ENCODE results near the gene MMP1. TPM values are rescaled to one million over a fixed set of nuclear protein-coding genes. Genes with fewer than 3 reads are reported as not detected.

The MMP1 gene
- 99.4 TPM for total RNA-seq

DNA sequence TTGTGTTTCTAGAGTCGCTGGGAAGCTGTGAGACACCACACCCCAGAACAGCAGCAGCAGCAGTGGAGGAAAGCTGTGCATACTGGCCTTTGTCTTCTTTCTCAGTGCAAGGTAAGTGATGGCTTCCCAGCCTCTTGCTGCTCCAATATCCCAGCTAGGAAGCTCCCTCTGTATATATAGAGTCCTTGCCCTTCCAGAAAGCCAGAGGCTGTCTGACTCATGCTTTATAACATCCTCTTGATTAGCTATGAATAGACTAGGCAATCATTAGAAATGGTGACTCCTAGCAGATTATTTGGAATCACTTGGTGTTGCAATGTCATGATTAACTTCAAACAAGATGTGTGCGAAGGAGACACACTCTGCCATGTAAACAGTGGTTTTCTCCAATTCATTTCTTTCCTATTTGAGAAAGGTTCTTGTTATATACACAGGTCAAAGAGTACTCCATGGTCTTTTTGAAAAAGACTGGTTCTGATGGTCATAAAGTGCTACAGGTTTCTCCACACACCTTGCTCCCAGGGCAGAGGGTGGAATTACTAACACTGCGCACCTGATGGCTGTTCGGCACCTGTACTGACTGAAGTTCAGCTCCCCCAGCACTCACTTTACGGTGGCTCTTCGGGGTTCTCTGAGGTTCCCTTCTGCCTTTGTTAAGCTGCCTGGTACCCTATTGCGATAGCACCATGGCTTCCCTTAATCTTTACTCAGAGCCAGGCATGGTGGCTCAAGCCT lies at the start of gene MMP1:
TSS of gene MMP1 (minus strand) at position 149 of the 735 bp plus-strand sequence. CDS start at position 81, 68 bp downstream.
- DNase-seq (ENCODE audit: low spot score), result no peak

DNA sequence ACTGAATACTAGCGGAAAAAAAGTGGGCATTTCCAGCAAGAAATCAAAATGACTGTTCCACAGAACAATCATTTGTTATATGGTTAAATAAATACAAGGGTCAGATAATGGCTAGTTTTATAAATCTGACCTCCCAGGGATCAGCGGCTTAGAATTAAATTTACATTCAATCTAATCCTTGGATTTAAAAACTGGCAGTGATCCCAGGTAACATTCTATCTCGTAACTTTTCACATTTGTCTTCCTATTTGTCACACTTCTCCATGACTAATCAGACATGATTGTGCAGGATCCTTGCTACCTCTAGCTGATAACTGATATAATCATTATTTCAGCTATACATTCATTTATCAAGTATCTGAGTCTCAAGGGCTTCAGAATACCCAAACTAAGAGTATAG lies 48.3 kb upstream of the MMP1 start:
- no peak for DNase-seq (ENCODE audit: low spot score)

DNA sequence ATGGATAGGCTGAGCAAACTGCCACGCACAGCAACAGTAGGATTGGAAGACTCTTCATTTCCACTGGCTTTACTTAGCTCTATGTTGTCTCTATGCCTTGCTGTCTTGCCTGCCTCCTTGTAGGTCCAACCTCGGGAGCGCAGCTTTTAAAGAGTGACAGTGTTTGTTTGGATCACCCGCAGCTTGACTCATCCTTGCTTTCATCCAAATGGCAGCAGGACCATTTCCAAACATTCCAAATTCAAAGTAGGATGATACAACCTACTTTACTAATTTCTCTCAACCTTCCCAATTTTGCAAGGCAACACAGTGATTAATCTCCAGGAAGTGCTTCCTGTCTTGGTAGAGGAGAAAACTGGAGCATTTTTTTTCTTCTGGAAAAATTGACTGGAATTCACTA lies 45.5 kb upstream of the MMP1 start, which contains the start of gene MMP3:
TSS of gene MMP3 (minus strand) at position 121 of the 400 bp plus-strand sequence. CDS start at position 58, 63 bp downstream.
- DNase-seq (ENCODE audit: low spot score), result no peak

DNA sequence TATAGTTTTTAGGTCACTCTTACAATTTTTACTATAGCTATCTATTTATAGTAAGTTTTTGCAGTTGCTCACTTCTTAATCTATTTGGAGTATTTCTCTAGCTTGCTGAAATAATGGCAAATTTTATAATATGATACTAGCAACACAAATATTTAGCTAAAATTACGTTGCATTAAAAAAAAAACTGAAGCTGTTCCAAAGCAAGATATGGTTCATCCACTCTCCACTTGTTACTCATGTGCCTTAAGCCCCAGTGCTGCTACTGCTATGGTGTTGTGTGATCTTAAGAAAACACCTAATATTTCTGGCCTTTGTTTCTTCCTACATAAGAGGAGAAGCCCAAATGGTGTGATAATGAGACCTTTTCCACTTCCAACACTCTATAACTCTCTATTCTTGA lies 45.0 kb upstream of the MMP1 start:
- DNase-seq (ENCODE audit: low spot score), result no peak

DNA sequence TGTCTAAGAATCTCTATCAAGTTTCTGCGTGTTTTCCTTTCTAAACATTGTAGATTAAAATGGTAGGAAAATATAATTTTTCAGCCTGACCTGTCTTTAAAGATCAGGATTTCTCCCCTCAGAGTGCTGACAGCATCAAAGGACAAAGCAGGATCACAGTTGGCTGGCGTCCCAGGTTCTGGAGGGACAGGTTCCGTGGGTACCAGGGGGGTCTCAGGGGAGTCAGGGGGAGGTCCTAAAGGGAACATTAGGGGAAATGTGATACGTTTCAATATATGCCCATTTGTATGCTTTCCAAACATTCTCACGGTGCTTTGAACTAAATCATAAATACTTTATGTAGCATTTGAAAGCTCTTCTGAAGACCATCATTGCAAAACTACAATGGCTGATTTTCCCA lies 42.1 kb upstream of the MMP1 start:
- no peak for DNase-seq (ENCODE audit: low spot score)

DNA sequence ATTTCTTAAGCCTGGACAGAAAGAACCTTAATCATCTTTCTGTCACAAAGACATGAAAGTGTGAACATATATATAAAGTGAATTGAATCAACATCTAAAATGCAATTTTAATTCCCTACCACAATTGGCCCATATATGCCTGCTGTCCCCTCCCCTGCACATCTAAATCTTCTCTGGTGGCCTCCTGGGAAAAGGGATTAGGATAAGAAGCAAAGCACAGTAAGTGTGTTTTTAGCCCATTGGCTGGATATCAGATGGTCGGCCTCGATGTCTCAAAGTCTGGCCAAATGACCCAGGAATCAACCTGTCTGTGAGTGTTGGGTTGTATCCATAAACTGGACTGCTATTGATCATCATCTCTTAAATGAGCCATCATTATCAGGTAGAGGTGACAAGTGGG lies 39.7 kb upstream of the MMP1 start:
- DNase-seq (ENCODE audit: low spot score), result no peak

DNA sequence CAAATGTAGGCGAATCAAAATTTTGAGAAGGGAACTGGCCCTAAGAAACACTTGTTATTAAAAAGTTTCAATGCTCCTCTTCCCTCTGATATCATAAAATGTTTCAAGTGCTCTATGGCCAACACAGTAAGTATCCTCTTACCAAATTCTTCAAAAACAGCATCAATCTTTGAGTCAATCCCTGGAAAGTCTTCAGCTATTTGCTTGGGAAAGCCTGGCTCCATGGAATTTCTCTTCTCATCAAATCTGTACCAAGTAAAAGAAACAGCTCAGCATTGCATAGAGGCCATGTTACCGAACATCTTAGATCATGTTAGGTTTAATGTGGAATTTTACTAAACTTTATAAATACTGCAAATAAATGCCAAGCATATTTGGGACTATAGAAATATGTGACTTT lies 39.2 kb upstream of the MMP1 start:
- DNase-seq (ENCODE audit: low spot score), result no peak

DNA sequence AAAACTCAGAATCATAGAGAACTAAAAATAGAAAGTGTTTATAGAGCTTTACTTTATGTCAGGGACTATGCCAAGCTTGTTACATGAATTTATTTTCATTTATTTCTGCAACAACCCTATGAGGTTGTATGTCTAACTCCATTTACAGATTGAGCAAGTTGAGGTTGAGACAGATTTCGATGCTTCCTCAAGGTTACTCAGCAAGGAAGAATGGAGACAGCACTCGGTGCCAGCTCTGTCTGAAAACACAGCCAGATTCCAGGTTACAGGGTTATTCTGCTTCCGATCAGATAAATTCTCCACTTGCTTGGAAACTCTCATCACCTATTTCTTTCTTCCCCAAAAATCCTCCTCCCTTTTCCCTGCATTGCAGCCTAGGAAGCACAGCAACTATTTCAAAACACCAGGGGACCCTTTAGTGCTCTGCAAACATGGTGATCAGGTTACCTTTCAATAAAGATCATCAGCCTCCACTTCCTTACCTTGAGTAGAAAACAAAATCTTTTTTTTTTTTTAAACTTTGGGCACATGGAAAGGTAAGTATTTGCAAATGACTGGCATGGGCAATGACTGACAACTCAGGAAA lies 38.4 kb upstream of the MMP1 start:
- DNase-seq (ENCODE audit: low spot score), result peak; percentile 30

DNA sequence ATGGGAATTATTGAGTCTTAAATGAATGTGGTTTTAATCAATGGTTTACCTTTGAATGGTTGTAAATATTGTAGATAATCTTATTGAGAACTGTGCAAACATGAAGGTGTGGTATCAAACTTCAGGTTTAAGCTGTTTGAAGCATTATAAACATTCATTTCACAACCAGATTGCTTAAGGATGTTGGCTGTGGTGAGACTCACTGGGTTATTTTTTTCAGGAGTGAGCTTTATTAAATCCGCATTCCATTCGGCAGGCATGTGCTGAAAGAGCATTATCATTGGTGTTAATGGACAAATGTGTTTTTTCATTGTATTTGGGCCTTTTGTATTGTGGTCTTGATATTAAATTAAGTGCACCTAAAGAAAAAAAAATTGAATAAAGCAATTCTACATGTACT lies 35.8 kb upstream of the MMP1 start:
- DNase-seq (ENCODE audit: low spot score), result no peak

DNA sequence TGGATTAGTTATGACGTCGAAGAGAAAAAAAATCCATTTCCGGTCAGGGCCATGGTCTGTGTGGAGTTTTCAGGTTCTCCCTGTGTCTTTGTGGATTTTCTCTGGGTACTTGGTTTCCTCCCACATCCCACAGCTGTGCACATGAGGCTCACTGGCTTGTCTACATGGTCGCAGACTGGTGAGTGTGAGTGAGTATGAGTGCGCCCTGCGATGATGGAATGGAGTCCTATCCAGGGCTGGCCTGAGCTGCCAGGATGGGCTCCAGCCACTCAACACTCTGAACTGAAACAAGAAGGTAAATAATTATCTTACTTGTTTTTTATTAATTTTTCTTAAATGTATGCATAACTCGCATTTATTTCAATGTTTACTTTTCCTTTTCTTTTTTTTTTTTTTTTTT lies 34.7 kb upstream of the MMP1 start:
- no peak for DNase-seq (ENCODE audit: low spot score)

DNA sequence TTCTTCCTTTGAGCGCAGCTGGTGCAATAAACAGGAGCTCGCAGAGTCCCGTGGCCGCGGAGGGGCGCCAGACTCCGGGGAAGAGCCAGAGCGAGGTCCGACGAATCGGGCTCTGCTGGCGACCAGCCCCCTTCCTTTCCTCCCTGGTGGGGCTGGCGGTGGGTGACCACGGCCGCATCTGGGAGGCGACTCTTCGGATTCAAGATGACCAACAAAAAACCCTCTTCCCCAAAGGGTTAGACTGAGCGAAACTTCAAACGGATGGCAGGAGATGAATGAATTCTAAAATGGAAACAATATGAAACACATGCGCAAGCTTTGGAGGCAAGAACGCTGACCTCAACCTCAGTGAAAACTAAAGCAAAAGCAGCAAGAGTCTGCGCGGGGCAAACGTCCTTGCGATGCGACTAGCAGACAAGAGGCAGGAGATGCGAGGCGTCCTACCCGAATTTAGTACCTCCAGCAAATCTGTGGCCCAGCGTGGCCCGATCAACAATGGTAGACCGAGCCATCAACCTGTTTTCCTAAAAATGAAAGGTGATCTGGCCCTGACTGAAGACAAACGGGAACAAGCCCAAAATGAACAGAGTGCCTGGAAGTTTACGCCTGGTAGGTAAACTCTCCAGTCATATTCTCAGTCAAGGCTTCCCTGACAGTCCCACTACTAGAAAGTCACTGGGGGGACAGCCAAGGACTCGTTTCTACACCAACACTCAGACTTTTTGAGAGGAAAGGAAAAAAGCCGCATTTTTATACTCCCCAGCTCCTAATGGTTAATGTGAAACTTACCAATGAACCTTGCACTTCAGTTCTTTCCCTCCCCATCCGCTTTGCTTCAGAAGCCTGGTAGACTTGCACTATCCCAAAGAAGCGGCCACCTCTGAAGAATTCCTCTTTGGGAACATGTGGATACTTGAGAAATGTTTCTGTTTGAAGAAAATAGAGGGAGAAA lies 33.8 kb upstream of the MMP1 start:
- DNase-seq (ENCODE audit: low spot score), result peak; percentile 79

DNA sequence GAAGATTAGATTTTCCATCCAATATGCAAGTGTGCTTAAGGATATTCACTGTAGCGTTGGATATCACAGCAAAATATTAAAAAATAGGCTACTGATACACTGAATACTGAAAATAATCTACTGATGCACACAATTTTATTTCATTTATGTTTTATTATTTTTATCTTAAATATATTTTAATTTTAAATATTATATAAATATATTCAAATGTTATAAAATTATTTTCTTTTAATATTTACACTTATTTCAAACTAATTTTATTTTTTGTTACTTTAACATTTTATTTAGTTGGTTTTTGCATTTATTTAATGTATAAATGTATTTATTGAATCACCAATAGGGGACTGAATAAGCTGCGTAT lies 33.1 kb upstream of the MMP1 start:
- DNase-seq (ENCODE audit: low spot score), result no peak

DNA sequence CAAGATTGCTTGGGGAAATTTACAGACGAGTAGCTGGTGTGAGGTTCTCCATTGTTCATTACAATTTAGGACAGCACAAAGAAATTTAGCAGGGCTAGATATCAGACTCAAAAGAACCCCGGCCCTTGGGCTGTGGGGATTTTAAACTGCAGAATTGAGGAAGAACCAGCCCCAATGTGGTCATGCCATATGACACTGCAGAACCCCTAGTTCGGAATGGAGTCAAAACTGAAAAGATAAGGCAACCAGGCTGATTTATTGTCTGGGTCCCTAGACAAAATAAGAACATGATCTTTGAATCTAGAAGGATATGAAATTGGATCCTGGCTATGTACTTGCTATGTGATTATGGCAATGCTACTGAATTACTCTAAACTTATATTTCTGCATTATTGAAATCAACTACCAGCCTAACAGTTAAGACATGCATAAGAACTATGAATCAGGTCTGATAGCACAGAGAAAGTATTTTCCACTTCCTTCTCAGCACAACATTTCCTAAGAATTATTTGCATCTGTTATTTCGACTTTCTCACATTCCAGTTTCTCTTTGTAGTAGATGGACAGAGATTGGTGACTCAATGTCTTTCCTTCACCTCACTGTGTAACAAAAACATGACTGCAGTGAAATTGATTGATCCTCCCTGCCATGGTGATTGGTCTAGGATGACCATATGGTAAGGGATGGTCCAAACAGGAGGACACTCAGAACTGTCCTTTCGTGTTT lies 32.2 kb upstream of the MMP1 start:
- DNase-seq (ENCODE audit: low spot score), result no peak

DNA sequence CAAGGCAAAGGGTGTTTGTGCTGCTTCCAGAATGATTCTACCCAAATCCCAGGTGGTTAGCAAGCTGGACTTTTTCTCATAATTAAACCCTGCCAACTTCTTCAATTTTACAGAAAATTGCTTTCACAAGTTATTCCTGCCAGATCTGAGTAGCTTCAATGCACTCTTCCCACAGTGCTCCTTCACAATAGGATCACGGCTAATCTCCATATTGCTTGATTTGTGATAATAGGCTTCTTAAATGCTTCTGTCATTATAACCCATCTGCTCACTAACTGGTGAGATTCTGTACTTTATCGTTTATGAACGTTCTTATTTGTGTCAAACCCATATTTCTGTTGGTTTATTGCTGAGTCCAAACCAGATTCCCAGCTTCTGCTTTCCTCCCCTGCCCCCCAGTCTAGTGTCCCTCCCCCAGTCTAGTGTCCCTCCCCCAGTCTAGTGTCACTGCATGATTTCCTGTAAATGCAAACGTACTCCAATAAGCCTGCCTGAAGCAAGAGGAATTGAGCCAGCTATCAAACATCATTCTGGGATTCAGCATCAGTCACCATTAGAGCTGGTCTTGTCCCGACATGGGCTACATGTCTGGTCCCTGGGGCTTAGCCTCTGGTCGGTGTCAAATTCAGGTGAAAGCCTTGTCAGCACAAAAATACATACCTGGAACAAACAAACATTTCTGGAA lies 31.5 kb upstream of the MMP1 start:
- DNase-seq (ENCODE audit: low spot score), result no peak

DNA sequence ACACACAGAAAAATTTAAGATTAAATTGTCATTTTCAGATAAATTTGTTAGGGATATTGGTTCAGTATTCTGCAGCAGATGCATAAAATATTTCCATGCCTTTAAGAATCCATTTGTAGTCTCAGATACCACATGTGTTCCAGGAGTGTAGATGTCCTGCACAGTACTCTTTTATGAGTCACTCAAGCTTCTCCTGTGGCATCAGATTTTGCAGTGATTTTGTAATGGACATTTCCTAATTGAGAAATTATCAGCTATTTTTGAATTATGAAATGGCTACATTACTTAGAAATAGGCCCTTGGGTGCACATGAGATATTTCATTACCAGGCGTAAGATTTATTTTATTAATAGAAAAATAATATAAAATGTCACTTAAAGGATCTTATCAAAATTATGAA lies 26.6 kb upstream of the MMP1 start:
- DNase-seq (ENCODE audit: low spot score), result no peak

DNA sequence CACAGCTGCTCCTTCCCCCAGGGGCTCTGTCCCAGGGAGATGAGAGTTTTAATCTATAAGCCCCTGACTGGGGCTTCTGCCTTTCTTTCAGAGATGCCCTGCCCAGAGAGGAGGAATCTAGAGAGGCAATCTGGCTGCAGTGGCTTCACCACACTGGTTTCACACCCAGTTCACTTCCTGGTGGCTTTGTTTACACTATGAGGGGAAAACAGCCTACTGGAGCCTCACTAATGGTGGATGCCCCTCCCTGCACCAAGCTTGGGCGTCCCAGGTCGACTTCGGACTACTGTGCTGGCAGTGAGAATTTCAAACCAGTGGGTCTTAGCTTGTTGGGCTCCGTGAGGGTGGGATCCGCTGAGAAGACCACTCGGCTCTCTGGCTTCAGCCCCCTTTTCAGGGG lies 21.5 kb upstream of the MMP1 start:
- no peak for DNase-seq (ENCODE audit: low spot score)

DNA sequence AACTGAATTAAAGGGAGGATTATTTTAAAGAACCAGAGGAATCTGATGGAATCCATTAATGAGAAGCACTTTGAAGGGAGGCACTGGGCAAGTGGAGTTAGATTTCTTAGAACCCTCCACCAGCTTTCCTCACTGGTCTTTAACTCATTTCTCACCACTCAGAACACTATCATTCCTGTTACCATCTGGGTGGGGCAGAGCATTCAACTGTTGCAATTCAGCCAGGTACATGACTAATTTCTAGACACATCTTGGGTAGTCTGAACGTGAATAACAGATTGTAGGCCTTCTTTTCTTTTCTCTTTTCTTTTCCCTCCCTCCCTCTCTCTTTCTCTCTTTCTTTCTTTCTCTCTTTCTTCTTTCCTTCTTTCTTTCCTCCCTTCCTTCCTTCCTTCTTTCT lies 15.5 kb upstream of the MMP1 start:
- DNase-seq (ENCODE audit: low spot score), result no peak

DNA sequence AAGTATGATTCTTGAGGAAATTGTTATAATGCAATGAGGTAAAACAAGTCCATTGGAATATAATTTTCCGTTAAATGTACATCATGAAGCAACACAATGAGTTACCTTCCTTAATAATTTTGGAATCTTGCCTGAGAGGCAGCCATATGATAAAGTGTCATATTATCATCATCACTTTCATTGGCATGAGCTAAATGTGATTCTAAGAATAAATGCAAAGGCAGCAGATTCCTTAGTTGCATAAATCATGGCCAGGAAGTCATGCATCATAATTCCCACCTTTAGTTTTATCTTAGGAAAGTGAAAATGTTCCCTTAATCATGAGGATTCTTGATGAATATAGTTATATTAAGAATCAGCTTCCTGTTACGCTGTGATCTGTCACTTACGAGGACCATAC lies 14.2 kb upstream of the MMP1 start:
- DNase-seq (ENCODE audit: low spot score), result no peak

DNA sequence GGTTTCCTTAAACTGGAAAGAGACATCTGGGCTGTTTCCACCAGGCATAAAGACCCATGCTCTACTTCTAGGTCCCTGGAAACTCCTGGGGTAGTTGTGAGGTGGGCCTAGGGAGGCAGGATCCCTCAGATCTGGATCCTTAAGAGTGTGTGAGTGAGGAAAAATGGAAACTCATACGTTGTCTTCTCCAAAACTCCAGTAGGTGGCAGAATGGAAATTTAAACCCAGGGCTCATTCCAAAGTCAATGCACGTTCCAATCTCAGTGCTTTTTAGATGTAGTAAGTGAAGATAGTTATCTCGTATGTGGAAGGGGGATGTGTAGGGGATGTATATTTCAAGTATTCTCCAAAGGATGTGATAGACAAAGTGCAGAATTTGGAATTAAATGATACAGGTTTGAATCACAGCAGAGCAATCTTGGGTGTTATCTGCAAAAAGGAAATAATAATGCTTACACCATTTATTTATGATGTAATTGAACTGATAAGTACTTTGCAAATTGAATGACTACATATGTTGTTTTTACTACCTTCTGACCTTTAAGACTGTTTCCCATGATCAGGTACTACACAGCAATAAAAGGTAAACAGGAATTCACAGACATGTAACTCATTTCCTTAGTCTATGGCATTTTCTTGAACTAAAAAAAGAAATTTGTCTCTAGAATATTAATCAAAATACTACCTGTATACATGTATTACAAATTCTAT lies 13.1 kb upstream of the MMP1 start:
- no peak for DNase-seq (ENCODE audit: low spot score)

DNA sequence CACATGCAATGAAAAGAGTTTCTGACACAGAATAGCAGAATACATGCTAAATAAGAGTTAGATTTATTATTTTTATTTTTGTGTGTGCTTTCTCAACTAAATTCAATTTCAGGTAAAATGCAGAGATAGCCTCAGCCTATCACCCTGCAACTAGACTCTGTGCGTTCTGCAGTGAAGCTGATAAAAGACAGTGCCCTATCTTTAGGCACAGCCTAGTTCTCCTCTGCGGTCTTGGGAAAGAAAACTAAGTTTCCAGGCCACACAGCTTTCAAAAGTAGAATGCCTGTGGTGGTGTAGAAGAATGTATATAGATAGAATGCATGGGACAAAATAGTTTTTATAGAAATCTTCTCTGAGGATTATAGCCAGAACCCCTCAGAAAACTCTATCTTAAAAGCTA lies 12.0 kb upstream of the MMP1 start:
- no peak for DNase-seq (ENCODE audit: low spot score)

DNA sequence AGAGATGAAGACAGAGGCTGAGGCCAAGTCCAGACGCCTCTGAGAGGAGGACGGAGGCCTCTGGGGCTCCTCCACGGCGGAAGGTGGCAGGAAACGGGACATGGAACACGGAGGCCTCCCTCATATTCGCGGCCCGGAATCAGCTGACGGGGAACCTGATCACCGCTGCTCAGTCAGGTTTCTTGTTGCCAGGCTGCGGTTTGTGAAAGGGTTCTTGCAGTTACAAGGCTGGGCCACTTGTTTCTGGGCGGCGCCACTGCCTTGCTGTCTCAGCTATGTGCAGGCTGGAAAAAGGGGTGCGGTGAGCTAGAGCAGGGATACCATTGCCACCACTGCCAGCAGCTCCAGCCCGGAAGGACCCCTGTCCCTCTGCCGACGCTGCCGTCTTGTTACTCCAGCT lies 10.0 kb upstream of the MMP1 start:
- DNase-seq (ENCODE audit: low spot score), result peak; percentile 28
